HepG2 (cell line): ENCODE results near the gene NT5C1A. TPM values are rescaled to one million over a fixed set of nuclear protein-coding genes. Genes with fewer than 3 reads are reported as not detected.

Source experiments
- ATAC-seq: fragments of 200-7000 bp; cut with Tn5 transposase; 3 replicates; pipeline ENCODE4 v1.9.1; 2020; ENCODE audit warnings: mild to moderate bottlenecking, moderate library complexity
- BruUV-seq: library from RNA; stranded (reverse); fragments of 400-500 nt; replicated peaks from 2 replicates; lab custom pipeline; 2021; lab: Mats Ljungman, UMichigan
- CTCF ChIA-PET: fragments of 300-600 bp; formaldehyde crosslinking; extraction: SDS; loops from one replicate; lab custom pipeline; 2021; ENCODE audit warnings: low total read pairs, inconsistent platforms, low intra/inter-chr PET ratio; lab: Yijun Ruan, JAX
- POLR2A ChIA-PET: fragments of 350-600 bp; sonication (Branson Sonifier 250); formaldehyde crosslinking; loops from one replicate; lab custom pipeline; 2020; ENCODE audit warnings: antibody characterized with exemption, inconsistent platforms; lab: Yijun Ruan, JAX
- DNase-seq: peaks from one replicate; pipeline ENCODE4 v3.0.0-alpha.2; 2015; ENCODE audit warnings: low spot score
- FAIRE-seq: peaks from 3 replicates; lab custom pipeline; 2011; peaks lifted over from hg19 to GRCh38; lab: Jason Lieb, UNC
- H2AFZ ChIP-seq: one replicate; pipeline ENCODE4 v1.6.1; 2011; ENCODE audit warnings: low read length, inconsistent platforms
- H3K27ac ChIP-seq: fragments of 300-600 bp; 3 replicates; pipeline ENCODE4 v1.8.0; 2011; ENCODE audit warnings: mixed run types, mild to moderate bottlenecking, mixed read lengths, low read length, inconsistent platforms; ENCODE audit not compliant: insufficient read depth; ENCODE audit errors: extremely low read length
- H3K27me3 ChIP-seq, 2 experiments: fragments of 200-600 bp in 1 of 2; 2 replicates in 1 of 2; 3 replicates in 1 of 2; pipeline versions ENCODE4 v1.6.0 to v1.8.0; 2011; ENCODE audit warnings: low read length in 2 of 2, mild to moderate bottlenecking in 2 of 2, moderate library complexity in 2 of 2, inconsistent platforms in 1 of 2; ENCODE audit not compliant: insufficient read depth in 2 of 2, control insufficient read depth in 1 of 2
- H3K36me3 ChIP-seq, 2 experiments: fragments of 200-600 bp in 1 of 2; replicated peaks in 1 of 2; 2 replicates in 1 of 2; 3 replicates in 1 of 2; pipeline versions ENCODE4 v1.5.1 to v1.8.0; 2011; ENCODE audit warnings: low read length in 2 of 2, inconsistent platforms in 1 of 2; ENCODE audit not compliant: insufficient read depth in 2 of 2, control insufficient read depth in 1 of 2
- H3K4me1 ChIP-seq: 2 replicates; pipeline ENCODE4 v1.5.1; 2012; ENCODE audit warnings: low read length, inconsistent platforms; ENCODE audit not compliant: insufficient read depth
- H3K4me2 ChIP-seq: 2 replicates; pipeline ENCODE4 v1.6.0; 2011; ENCODE audit warnings: low read depth, low read length, inconsistent platforms
- H3K4me3 ChIP-seq, 3 experiments: fragments of 200-600 bp in 1 of 3; sonication (generic), shearing (Covaris generic) in 1 of 3; replicated peaks in 1 of 3; 2 replicates each; pipeline ENCODE4 v1.5.1; 2011 to 2016; ENCODE audit warnings: low read length in 3 of 3, inconsistent platforms in 2 of 3, low read depth in 2 of 3, mild to moderate bottlenecking in 2 of 3, control low read depth in 1 of 3, mixed read lengths in 1 of 3; ENCODE audit not compliant: insufficient read depth in 1 of 3
- H3K79me2 ChIP-seq: one replicate; pipeline ENCODE4 v1.6.1; 2011; ENCODE audit warnings: low read length, inconsistent platforms; ENCODE audit not compliant: insufficient read depth
- H3K9ac ChIP-seq: 2 replicates; pipeline ENCODE4 v1.6.0; 2011; ENCODE audit warnings: mild to moderate bottlenecking, low read depth, low read length, inconsistent platforms; ENCODE audit not compliant: insufficient read depth
- H3K9me3 ChIP-seq: 2 replicates; pipeline ENCODE4 v1.5.1; 2012; ENCODE audit warnings: mild to moderate bottlenecking, low read length
- H4K20me1 ChIP-seq: 2 replicates; pipeline ENCODE4 v1.6.0; 2011; ENCODE audit warnings: inconsistent platforms, mild to moderate bottlenecking, low read length, moderate library complexity; ENCODE audit not compliant: insufficient read depth
- FOXP1 ChIP-seq, 2 experiments: fragments of 450-650 bp in 1 of 2; IDR thresholded peaks; 2 replicates each; pipeline ENCODE4 v1.6.1; 2017 to 2018; ENCODE audit warnings: antibody characterized with exemption in 1 of 2
- GABPA ChIP-seq, 2 experiments: IDR thresholded peaks; 2 replicates each; pipeline ENCODE4 v1.6.1; 2011 to 2016; ENCODE audit warnings: low read depth in 2 of 2, low read length in 1 of 2, missing biosample characterization in 1 of 2, missing genetic modification characterization in 1 of 2
- HOXD1 ChIP-seq: sonication (generic); formaldehyde crosslinking; IDR thresholded peaks from 2 replicates; pipeline ENCODE4 v1.5.0; 2020; ENCODE audit warnings: missing genetic modification reagents
- MATR3 ChIP-seq: sonication (generic); formaldehyde crosslinking; IDR thresholded peaks from 2 replicates; pipeline ENCODE4 v1.4.0; 2020; ENCODE audit warnings: missing genetic modification reagents
- MTA3 ChIP-seq: sonication (generic); formaldehyde crosslinking; IDR thresholded peaks from 2 replicates; pipeline ENCODE4 v1.4.0; 2020; ENCODE audit warnings: missing genetic modification reagents
- MTF2 ChIP-seq: sonication (generic); formaldehyde crosslinking; IDR thresholded peaks from 2 replicates; pipeline ENCODE4 v1.5.0; 2020; ENCODE audit warnings: missing genetic modification reagents, borderline replicate concordance
- SKI ChIP-seq: fragments of 450-650 bp; IDR thresholded peaks from one replicate; pipeline ENCODE4 v1.6.1; 2018; ENCODE audit warnings: mild to moderate bottlenecking; ENCODE audit not compliant: partially characterized antibody
- TERF1 ChIP-seq: sonication (generic); formaldehyde crosslinking; IDR thresholded peaks from 2 replicates; pipeline ENCODE4 v1.8.0; 2022; ENCODE audit warnings: mild to moderate bottlenecking, missing genetic modification reagents, moderate library complexity
- TFAP4 ChIP-seq: sonication (generic); IDR thresholded peaks from 2 replicates; pipeline ENCODE4 v1.6.1; 2016; ENCODE audit warnings: low read depth, borderline replicate concordance
- ZFAT ChIP-seq: sonication (generic); formaldehyde crosslinking; conservative IDR thresholded peaks from 2 replicates; pipeline ENCODE4 v1.8.1; 2023; ENCODE audit warnings: missing genetic modification reagents, inconsistent platforms
- ZNF235 ChIP-seq: sonication (generic); formaldehyde crosslinking; IDR thresholded peaks from 2 replicates; pipeline ENCODE4 v1.8.1; 2023; ENCODE audit warnings: mild to moderate bottlenecking, missing genetic modification reagents, borderline replicate concordance
- ZNF3 ChIP-seq: IDR thresholded peaks from 2 replicates; pipeline ENCODE4 v1.7.0; 2017; ENCODE audit warnings: inconsistent platforms
- ZNF33B ChIP-seq: sonication (generic); formaldehyde crosslinking; IDR thresholded peaks from 2 replicates; pipeline ENCODE4 v1.5.1; 2020; ENCODE audit warnings: mild to moderate bottlenecking, missing genetic modification reagents
- ZNF354B ChIP-seq: sonication (generic); formaldehyde crosslinking; IDR thresholded peaks from 2 replicates; pipeline ENCODE4 v1.8.0; 2022; ENCODE audit warnings: mild to moderate bottlenecking, missing genetic modification reagents
- ZNF761 ChIP-seq: sonication (generic); formaldehyde crosslinking; conservative IDR thresholded peaks from 2 replicates; pipeline ENCODE4 v1.4.0; 2020; ENCODE audit warnings: mild to moderate bottlenecking, missing genetic modification reagents
- ZSCAN22 ChIP-seq: sonication (generic); formaldehyde crosslinking; IDR thresholded peaks from 2 replicates; pipeline ENCODE4 v1.4.0; 2020; ENCODE audit warnings: mild to moderate bottlenecking, missing genetic modification reagents
- ZUFSP ChIP-seq: sonication (generic); formaldehyde crosslinking; IDR thresholded peaks from 2 replicates; pipeline ENCODE4 v1.9.0; 2021; ENCODE audit warnings: missing genetic modification reagents, mild to moderate bottlenecking, borderline replicate concordance
- WGBS: methylation state at CpG from one replicate; pipeline ENCODE4 v1.1.6; 2017; ENCODE audit warnings: low lambda C conversion rate; 5-methylcytosine and 5-hydroxymethylcytosine counted together
- in situ Hi-C: cut with HindIII; loops from 2 replicates; pipeline ENCODE4 v1.10.0; 2017; ENCODE audit warnings: low pct_unique_long_range_greater_than_20kb; ENCODE audit not compliant: extremely low pct_ligation_motif_present
- intact Hi-C: fragments of 100-400 bp; cut with micrococcal nuclease; formaldehyde crosslinking; loops from one replicate; pipeline ENCODE4 v1.10.0; 2022; ENCODE audit not compliant: unreplicated experiment
- polyA plus RNA-seq, 8 experiments: library from polyadenylated mRNA; depleted of rRNA in 3 of 8; stranded (reverse) in 7 of 8; unstranded in 1 of 8; fragments of >200 nt; fragmentation: Illumina TruSeq in 4 of 8; extraction: Trizol in 4 of 8; gene quantifications; 2 replicates each; pipeline versions ENCODE4 v1.2.1 to v1.2.3, GENCODE V29; 2011 to 2016; ENCODE audit warnings: low read depth in 4 of 8, missing spikeins in 1 of 8, mixed read lengths in 1 of 8; ENCODE audit not compliant: insufficient read depth in 1 of 8
- total RNA-seq, 5 experiments: library from RNA; depleted of rRNA; stranded (reverse); fragments of >200 nt; fragmentation: Illumina TruSeq; extraction: Trizol; gene quantifications; 2 replicates each; pipeline ENCODE4 v1.2.3, GENCODE V29; 2016; ENCODE audit warnings: low read depth in 1 of 5
- TF ChIP-seq, protein P1 (sequence below): sonication (generic); formaldehyde crosslinking; IDR thresholded peaks from 2 replicates; pipeline ENCODE4 v1.4.0; 2020; ENCODE audit warnings: mild to moderate bottlenecking, missing genetic modification reagents

The NT5C1A gene
- total and polyA plus RNA-seq, 2 of the 13 experiments (the other 11 are each of a cell fraction or from before 2014, with no cell fraction given) = not detected

GRCh38 chr1:39677645-39678044 lies 5.7 kb upstream of the NT5C1A start:
- Histone ChIP-seq H3K27ac (no peak overlapping the region), H3K4me3 (no peak overlapping the region), H4K20me1 (no peaks in the 10 kb centered on the region), H3K27me3 (peaks cover 0 to 31% of the 10 kb centered on the region in 2 experiments; a peak in 4 of 5 replicates), H3K36me3 (no peaks in the 10 kb centered on the region), H3K4me2 (no peak overlapping the region), H2AFZ (no peak overlapping the region), H3K9me3 (no peaks in the 10 kb centered on the region), H3K9ac (no peak overlapping the region), H3K79me2 (no peaks in the 10 kb centered on the region), H3K4me1 (no peaks in the 10 kb centered on the region)
- TF ChIP-seq, protein P1, sequence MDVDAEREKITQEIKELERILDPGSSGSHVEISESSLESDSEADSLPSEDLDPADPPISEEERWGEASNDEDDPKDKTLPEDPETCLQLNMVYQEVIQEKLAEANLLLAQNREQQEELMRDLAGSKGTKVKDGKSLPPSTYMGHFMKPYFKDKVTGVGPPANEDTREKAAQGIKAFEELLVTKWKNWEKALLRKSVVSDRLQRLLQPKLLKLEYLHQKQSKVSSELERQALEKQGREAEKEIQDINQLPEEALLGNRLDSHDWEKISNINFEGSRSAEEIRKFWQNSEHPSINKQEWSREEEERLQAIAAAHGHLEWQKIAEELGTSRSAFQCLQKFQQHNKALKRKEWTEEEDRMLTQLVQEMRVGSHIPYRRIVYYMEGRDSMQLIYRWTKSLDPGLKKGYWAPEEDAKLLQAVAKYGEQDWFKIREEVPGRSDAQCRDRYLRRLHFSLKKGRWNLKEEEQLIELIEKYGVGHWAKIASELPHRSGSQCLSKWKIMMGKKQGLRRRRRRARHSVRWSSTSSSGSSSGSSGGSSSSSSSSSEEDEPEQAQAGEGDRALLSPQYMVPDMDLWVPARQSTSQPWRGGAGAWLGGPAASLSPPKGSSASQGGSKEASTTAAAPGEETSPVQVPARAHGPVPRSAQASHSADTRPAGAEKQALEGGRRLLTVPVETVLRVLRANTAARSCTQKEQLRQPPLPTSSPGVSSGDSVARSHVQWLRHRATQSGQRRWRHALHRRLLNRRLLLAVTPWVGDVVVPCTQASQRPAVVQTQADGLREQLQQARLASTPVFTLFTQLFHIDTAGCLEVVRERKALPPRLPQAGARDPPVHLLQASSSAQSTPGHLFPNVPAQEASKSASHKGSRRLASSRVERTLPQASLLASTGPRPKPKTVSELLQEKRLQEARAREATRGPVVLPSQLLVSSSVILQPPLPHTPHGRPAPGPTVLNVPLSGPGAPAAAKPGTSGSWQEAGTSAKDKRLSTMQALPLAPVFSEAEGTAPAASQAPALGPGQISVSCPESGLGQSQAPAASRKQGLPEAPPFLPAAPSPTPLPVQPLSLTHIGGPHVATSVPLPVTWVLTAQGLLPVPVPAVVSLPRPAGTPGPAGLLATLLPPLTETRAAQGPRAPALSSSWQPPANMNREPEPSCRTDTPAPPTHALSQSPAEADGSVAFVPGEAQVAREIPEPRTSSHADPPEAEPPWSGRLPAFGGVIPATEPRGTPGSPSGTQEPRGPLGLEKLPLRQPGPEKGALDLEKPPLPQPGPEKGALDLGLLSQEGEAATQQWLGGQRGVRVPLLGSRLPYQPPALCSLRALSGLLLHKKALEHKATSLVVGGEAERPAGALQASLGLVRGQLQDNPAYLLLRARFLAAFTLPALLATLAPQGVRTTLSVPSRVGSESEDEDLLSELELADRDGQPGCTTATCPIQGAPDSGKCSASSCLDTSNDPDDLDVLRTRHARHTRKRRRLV (CRISPR knock-in tag) = no peak
- TF ChIP-seq ZNF33B (no peak), TERF1 (CRISPR knock-in tag) (no peak), ZUFSP (no peak), ZSCAN22 (CRISPR knock-in tag) (no peak), ZNF3 (no peak), MTA3 (CRISPR knock-in tag) (no peak), MATR3 (CRISPR knock-in tag) (no peak), TFAP4 (no peak), ZNF761 (CRISPR knock-in tag) (no peak), HOXD1 (CRISPR knock-in tag) (no peak), ZNF235 (CRISPR knock-in tag) (no peak), ZNF354B (no peak), FOXP1 (IDR thresholded peaks at IDR 0.05) (no peak), FOXP1 (CRISPR knock-in tag; IDR thresholded peaks at IDR 0.05) (no peak), MTF2 (CRISPR knock-in tag) (no peak), ZFAT (CRISPR knock-in tag) (no peak), SKI (no peak), GABPA (IDR thresholded peaks at IDR 0.05; ENCODE audit: low read depth, low read length) (no peak), GABPA (CRISPR knock-in tag; IDR thresholded peaks at IDR 0.05; ENCODE audit: low read depth) (no peak)
- DNase-seq (no peak), ATAC-seq (no peak), FAIRE-seq (no peak)
- POLR2A ChIA-PET = no interaction called here
- no TSS peak for BruUV-seq
- in situ Hi-C loops (no loop called here), intact Hi-C loops (no loop called here)
- CTCF ChIA-PET = no interaction called here
- 6% methylated on average over 3 of the region's 4 CpGs for WGBS
